Central memory CD8-positive, alpha-beta T cell (primary cell): ENCODE data around the gene CRB3.
"Not testable (repeated sequence)": the region's sequence is repeated elsewhere in the genome, so short reads cannot be mapped to it uniquely, and the experiment has no call there.

Experiments used
- ATAC-seq: fragments of 150-1000 bp; cut with Tn5 transposase; replicated peaks from 2 replicates; pipeline ENCODE4 v1.10.0; 2022; ENCODE audit warnings: mild to moderate bottlenecking, moderate FRiP score, moderate number of reproducible peaks; ENCODE audit not compliant: poor library complexity, severe bottlenecking; ENCODE audit errors: extremely low read depth
- DNase-seq, 2 donors: peaks; one replicate each; pipeline ENCODE4 v3.0.0; 2021; ENCODE audit warnings: low spot score in 2 of 2
- H3K27ac Mint-ChIP-seq: one replicate; pipeline ENCODE4 v1.8.0; 2022; ENCODE audit warnings: low read depth, mild to moderate bottlenecking, moderate library complexity, mixed read lengths
- H3K27me3 Mint-ChIP-seq: one replicate; pipeline ENCODE4 v1.8.0; 2022; ENCODE audit warnings: mixed read lengths
- H3K36me3 Mint-ChIP-seq: one replicate; pipeline ENCODE4 v1.8.0; 2022; ENCODE audit warnings: mild to moderate bottlenecking, moderate library complexity, mixed read lengths; ENCODE audit not compliant: insufficient read depth
- H3K4me1 Mint-ChIP-seq: one replicate; pipeline ENCODE4 v1.8.0; 2022; ENCODE audit warnings: mixed read lengths
- H3K4me3 Mint-ChIP-seq: one replicate; pipeline ENCODE4 v1.8.0; 2022; ENCODE audit warnings: mild to moderate bottlenecking, moderate library complexity, mixed read lengths
- H3K9me3 Mint-ChIP-seq: one replicate; pipeline ENCODE4 v1.8.0; 2022; ENCODE audit warnings: mixed read lengths

Gene CRB3

DNA sequence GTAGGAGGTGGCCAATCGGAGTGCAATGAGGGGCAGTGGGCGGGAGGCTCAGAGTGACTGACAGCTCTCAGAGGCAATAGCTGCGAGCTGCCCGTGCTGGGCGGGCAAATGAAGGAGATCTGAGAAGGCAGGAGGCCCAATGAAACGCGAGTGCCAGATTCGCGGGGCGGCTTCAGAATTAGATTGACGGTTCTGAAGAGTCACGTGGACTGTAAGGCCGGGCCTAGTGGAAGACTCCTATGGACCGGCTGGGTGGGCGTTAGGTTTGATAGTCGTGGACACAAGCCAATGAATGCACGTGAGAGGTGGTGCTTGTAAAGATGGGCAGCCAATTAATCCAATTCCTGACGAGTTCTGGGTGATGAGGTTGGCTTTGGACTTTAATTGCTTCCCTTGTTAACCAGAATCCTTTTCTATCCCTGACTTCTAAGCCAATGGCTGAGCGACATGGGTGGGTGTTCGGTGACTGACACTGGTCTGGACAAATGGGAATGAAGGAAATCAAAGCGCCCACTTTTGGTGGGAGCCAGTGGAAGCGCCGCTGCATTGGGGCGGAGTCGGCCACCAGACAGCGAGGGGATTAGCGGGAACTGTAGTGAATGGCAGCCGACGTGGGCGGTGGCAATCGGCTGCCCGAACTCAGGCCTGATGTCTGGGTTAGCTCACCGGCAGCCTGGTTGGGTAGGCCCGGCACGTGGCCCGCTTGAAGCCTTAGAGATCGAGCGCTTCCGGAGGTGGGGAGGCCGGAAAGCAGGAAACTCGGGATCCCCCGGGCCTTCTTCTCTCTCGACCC, 38.9 kb upstream of the CRB3 start:
- Mint-ChIP-seq H3K4me3 (peak overlapping the region; percentile 69), H3K27me3 (no peaks in the 10 kb centered on the region), H3K36me3 (peaks cover 15% of the 10 kb centered on the region), H3K27ac (peak overlapping the region; percentile 72), H3K4me1 (peaks cover 37% of the 10 kb centered on the region), H3K9me3 (no peaks in the 10 kb centered on the region)
- peak; percentile 91 for ATAC-seq
- DNase-seq: peak; percentile 92 to 100

DNA sequence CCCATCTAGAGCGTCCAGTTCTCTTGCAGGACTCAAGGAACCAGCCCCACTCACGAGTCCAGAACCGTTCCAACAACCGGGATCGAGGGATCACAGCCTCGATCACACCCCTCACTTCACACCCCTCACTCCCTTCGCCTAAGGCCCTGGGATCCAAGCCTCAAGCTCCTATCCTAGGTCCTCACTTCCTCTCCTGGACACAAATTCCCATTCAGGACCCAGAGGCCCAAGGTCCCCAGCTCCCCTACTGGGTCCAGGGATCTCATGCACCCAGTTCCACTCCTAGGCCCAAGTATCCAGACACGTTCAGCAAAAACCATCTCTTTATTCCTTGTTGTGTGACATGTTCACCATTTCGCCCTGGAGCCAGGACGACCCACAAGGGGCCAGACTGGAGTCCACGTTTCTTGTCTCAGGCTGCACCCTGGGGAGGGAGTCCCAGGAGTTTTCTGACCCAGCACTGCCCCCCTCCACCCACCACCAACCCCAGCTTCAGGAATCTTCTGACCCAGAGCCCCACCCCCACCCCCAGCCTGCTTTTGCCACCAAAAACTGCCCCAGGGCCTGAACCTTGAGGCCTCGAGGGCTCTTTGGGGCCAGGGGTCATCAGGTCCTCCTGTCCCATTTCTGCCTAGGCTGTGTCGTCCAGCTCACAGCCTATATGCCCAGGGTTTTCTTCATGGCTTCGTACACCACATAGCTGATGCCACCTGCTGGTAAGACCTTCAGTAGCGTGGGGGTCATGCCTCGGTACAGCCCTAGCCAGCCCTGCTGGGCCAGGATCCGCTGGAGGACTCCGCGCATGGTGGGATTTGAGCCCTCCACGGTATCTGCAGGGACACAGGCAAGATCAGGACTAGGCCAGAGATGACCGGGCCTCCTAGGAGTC, 38.1 kb upstream of the CRB3 start:
- Mint-ChIP-seq H3K4me1 (peaks cover 42% of the 10 kb centered on the region), H3K9me3 (no peaks in the 10 kb centered on the region), H3K27ac (peak overlapping the region; percentile 72), H3K4me3 (peak overlapping the region; percentile 69), H3K36me3 (peaks cover 13% of the 10 kb centered on the region), H3K27me3 (no peaks in the 10 kb centered on the region)
- no peak for ATAC-seq
- no peak for DNase-seq

DNA sequence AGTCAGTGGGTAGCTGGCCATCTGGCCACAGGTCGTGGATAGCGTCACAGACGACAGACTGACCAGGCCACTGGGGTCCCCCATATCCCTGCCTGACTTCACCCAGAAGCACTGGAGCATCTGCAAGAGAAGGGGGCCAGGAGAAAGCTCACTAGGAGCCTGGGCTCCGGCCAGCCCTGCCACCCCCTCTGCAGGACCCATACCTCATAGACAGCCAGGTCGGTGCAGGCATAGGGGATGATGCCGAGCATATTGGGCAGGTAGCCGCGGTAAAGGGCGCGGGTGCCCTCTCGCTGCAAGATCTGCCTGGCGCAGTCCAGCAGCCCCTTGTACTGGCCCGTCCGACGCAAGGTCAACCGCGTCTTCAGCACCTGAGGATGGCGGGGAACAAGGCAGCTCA, 36.9 kb upstream of the CRB3 start:
- Mint-ChIP-seq H3K27me3 (no peaks in the 10 kb centered on the region), H3K9me3 (no peaks in the 10 kb centered on the region), H3K36me3 (peaks cover 10% of the 10 kb centered on the region), H3K27ac (no peak overlapping the region), H3K4me1 (peaks cover 40% of the 10 kb centered on the region), H3K4me3 (no peak overlapping the region)
- DNase-seq: no peak
- no peak for ATAC-seq

DNA sequence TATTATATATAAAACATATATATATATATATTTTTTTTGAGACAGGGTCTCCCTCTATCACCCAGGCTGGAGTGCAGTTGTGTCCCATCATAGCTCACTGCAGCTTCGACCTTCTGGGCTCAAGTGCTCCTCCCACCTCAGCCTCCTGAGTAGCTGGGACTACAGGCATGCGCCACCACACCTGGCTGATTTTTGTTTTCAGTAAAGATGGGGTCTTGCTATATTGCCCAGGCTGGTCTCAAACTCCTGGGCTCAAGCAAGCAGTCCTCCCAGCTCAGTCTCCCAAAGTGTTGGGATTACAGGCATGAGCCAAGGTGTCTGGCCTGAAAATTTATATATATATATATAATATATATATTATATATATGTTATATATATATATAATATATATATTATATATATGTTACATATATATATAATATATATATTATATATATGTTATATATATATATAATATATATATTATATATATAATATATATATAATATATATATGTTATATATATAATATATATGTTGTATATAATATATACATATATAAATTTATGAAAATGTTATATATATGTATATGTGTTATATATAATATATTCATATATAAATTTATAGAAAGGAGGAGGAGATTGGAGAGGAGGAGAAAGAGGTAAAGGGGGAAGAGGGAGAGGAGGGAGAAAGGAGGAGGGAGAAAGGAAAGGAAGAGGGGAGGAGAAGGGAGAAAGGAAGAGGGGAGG, 35.2 kb upstream of the CRB3 start:
- H3K27me3 Mint-ChIP-seq, H3K36me3 Mint-ChIP-seq, H3K4me3 Mint-ChIP-seq, DNase-seq, H3K9me3 Mint-ChIP-seq, H3K27ac Mint-ChIP-seq, ATAC-seq: not testable (repeated sequence)
- peaks cover 23% of the 10 kb centered on the region for H3K4me1 Mint-ChIP-seq

DNA sequence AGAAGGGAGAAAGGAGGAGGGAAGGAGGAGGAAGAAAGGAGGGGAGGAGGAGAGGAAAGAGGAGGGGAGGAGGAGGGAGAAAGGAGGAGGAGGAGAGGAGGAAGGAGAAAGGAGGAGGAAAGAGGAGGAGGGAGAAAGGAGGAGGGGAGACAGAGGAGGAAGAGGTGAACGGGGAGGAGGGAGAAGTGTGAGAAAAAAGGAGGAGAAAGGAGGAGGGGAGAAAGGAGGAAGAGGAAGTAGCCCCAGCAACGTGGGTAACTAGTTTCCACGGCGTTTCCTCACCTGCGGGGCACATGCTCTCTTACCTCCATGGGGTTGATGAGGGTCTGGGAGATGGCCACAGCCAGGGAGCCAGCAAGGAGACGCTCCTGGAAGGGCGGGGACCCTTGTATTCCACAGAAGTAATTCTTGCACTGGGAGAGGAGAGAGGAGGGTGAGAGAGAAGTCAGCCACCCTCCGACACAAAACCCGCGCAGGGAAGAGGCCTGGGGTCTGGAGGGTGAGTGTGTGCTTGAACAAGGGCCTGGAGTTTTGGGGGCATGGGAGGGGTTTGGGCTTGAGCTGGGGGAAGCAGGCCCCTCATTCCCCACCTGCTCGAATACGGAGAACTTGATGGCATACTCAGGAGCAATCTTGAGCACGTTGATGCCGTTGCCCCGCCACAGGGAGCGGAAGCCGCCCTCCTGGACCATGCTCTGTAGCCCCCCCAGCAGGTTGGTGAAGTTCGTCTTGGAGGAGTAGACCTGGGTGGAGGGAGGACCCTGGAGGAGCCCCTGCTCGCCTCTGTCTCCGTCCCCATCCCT, 34.5 kb upstream of the CRB3 start:
- peaks cover 6% of the 10 kb centered on the region for H3K36me3 Mint-ChIP-seq
- peaks cover 21% of the 10 kb centered on the region for H3K4me1 Mint-ChIP-seq
- no peaks in the 10 kb centered on the region for H3K27me3 Mint-ChIP-seq
- ATAC-seq: no peak
- no peak overlapping the region for H3K4me3 Mint-ChIP-seq
- H3K27ac Mint-ChIP-seq: peak overlapping the region; percentile 32
- no peaks in the 10 kb centered on the region for H3K9me3 Mint-ChIP-seq
- no peak for DNase-seq

DNA sequence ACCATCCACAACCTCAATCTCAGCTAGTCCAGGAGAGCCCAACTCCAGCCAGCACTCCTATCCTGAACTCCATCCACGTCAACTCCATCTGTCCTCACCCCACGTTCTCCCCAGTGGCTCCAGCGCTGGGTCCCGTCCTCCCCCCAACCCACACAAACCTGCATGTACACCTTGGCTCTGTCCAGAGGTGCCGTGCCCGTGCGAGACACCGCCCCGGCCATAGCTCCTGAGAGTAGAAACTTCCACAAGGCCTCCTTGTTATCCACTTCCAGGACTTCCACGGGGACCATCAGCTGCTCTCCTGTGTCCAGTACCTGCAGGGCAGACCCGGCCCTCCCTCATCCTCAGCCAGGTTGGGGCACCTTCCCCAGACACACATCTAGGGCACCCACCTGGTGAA, 32.2 kb upstream of the CRB3 start:
- no peaks in the 10 kb centered on the region for H3K36me3 Mint-ChIP-seq
- DNase-seq: no peak
- H3K4me1 Mint-ChIP-seq: peaks cover 11% of the 10 kb centered on the region
- no peaks in the 10 kb centered on the region for H3K9me3 Mint-ChIP-seq
- no peak overlapping the region for H3K4me3 Mint-ChIP-seq
- no peak for ATAC-seq
- no peak overlapping the region for H3K27ac Mint-ChIP-seq
- no peaks in the 10 kb centered on the region for H3K27me3 Mint-ChIP-seq

DNA sequence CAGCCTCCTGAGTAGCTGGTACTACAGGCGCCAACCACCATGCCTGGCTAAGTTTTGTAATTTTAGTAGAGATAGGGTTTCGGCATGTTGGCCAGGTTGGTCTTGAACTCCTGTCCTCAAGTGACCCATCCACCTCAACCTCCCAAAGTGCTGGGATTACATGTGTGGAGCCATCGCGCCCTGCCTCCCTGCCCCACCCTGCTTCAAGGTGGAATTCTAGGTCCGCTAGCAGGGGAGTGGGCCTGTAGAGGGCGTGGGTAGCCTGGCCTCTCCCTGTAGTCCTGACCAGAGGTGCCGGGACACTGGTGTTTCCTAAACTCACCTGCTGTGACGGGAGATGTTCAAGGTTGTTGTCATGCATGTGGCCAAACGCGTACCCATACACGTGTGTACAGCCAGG, 30.9 kb upstream of the CRB3 start:
- Mint-ChIP-seq H3K4me1 (peaks cover 11% of the 10 kb centered on the region), H3K9me3 (no peaks in the 10 kb centered on the region), H3K36me3 (no peaks in the 10 kb centered on the region), H3K27me3 (no peaks in the 10 kb centered on the region), H3K27ac (no peak overlapping the region), H3K4me3 (no peak overlapping the region)
- ATAC-seq (no peak), DNase-seq (no peak)

DNA sequence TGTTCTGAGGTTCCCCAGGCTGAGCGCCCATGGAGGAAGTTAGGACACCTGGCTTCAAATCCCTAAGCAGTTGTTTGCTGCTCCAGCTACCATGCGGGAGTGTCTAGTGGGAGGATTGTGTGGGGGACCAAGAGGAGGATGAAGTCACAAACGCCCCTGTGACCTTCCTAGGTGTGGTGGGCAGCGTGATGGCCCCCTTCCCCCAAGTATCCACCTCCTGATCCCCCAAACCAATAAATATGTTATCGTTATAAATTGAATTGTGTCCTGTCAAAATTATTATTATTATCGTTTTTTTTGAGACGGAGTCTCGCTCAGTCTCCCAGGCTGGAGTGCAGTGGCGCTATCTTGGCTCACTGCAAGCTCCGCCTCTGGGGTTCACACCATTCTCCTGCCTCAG, 30.4 kb upstream of the CRB3 start, which contains the start of gene SLC25A41:
Gene SLC25A41, minus strand, starts transcription at position 101 of the 400 bp plus-strand sequence. Its CDS starts 70 bp downstream, at position 31.
- Mint-ChIP-seq H3K36me3 (no peaks in the 10 kb centered on the region), H3K9me3 (no peaks in the 10 kb centered on the region), H3K4me3 (no peak within 1 kb of the TSS), H3K27ac (no peak within 1 kb of the TSS), H3K4me1 (peaks cover 11% of the 10 kb centered on the region), H3K27me3 (no peaks in the 10 kb centered on the region)
- DNase-seq (no peak), ATAC-seq (no peak)

DNA sequence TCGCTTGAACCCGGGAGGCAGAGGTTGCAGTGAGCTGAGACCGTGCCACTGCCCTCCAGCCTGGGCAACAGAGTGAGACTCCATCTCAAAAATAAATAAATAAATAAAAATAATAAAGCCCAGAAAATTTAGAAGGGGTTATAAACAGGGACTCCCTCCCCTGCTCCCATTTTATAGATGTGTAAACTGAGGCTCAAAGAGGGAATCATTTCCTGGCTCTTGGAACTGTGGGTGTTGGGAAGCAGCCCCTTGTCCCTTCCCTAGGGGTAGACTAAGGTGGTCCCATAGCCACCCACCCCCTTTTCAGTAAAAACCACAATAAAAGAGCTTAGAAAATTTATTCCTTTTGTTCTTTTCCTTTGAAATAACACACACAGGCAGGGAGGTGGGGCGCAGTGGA, 24.3 kb upstream of the CRB3 start:
- Mint-ChIP-seq H3K9me3 (no peaks in the 10 kb centered on the region), H3K36me3 (no peaks in the 10 kb centered on the region), H3K4me3 (no peak overlapping the region), H3K4me1 (no peaks in the 10 kb centered on the region), H3K27me3 (no peaks in the 10 kb centered on the region), H3K27ac (no peak overlapping the region)
- no peak for ATAC-seq
- DNase-seq: no peak

DNA sequence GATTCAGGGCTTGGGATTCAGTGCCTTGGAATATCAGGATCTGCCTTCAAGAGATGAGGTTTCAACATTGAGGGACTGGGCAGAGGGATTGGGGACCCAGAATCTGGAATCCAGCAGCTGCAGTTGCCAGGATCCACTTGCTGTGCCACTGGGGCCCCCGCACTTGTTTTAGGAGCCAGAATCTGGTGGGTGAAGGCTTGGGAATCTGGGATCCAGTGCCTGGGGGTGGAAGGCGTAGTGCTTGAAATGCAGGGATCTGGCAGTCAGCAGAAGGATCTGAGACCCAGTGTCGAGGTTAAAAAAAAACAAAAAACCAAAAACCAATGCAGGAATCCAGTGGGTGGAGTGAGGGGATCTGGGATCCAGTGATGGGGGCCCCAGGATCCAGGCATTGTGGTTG, 23.2 kb upstream of the CRB3 start:
- Mint-ChIP-seq H3K4me1 (no peaks in the 10 kb centered on the region), H3K27me3 (no peaks in the 10 kb centered on the region), H3K27ac (peak overlapping the region; percentile 46), H3K9me3 (no peaks in the 10 kb centered on the region), H3K4me3 (no peak overlapping the region), H3K36me3 (no peaks in the 10 kb centered on the region)
- ATAC-seq (no peak), DNase-seq (no peak)

DNA sequence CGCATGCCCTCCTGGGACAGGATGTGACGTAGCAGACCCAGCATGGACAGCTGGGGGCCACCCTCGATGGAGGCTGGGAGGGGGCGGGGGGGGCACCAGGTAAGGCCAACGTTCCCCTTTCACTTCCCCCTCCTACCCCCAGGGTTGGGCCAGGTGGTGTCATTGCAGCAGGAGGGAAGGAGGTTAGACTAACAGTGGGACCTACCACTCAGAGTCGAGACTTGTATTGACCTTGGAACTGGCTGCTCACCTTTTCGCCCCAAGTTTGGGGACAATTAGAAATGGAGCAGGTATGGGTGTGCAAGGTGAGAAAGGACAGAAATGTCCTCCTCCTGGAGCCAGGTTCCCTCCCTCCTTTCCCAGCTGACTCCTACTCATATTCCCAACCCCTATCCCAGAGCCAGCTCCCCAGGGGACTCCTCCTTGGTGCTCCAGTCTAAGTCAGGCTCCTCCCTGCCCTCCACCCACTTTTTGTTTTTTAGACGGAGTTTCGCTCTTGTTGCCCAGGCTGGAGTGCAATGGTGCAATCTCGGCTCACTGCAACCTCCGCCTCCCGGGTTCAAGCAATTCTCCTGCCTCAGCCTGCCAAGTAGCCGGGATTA, 21.9 kb upstream of the CRB3 start:
- no peak overlapping the region for H3K4me3 Mint-ChIP-seq
- H3K27ac Mint-ChIP-seq: no peak overlapping the region
- DNase-seq (no peak), ATAC-seq (no peak)
- no peaks in the 10 kb centered on the region for H3K36me3 Mint-ChIP-seq
- H3K4me1 Mint-ChIP-seq: no peaks in the 10 kb centered on the region
- no peaks in the 10 kb centered on the region for H3K27me3 Mint-ChIP-seq
- H3K9me3 Mint-ChIP-seq: no peaks in the 10 kb centered on the region
